ENCODE data around the gene ZNF423. TPM values are rescaled to one million over a fixed set of nuclear protein-coding genes. Genes with fewer than 3 reads are reported as not detected.

Gene ZNF423
- total and polyA plus RNA-seq, 4 donors: 1.1 to 14.8 (median 3.3) TPM

DNA sequence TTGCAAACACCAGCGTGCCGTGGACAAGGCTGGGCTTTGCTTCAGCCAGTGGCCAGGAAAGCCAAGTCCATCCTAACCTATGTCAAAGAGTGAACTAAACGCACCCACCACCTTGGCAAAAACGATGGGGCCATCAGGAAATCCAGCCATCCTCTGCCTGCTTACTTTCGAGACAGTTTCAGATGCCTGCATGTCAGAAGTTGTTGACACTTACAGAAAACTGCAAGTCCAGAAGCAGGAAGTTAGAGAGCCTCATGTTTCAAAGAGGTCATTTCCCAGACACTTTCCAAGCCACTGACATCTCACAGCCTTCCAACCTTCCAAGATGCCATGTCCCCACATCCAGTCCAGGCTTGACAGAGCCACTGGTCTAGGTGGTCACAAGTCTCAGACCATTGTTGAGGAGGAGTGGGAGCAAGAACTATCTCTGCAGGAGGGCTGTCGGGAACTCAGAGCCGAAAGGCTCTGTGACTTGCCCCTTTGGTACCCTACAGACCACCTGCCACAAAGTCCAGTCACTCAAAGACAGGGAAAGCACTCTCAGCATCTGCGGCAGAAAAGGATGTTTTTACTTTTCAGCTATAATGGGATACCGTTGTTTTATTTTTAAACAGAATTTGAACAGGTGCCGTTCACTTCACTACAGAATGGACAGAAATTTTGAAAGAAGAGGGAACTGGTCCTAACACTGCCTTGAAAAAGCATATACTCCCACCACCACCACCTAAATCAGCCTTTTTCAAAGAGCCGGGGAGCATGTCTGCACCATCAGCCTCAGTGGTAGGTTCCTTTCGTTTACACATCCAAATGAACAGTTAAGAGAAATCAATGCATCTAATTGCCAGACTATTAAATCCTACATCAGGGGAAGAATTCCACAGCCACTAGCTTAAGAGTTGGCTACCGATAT is 5.1 kb downstream of the ZNF423 start:
- Histone ChIP-seq H3K27ac (ENCODE audit: low read depth in 1 of 2, low read length in 1 of 2) (peak overlapping the region in 1 of 2 donors; percentile 4), H3K9me3 (ENCODE audit: control insufficient read depth in 4 of 4, insufficient read depth in 3 of 4, low read length in 3 of 4) (no peaks in the 10 kb centered on the region), H3K36me3 (ENCODE audit: control insufficient read depth in 4 of 4, insufficient read depth in 4 of 4, low read length in 4 of 4) (peaks cover 0 to 4% (median 0%) of the 10 kb centered on the region in 4 donors), H3K9ac (ENCODE audit: insufficient read depth in 1 of 2, low read length in 2 of 2) (no peak overlapping the region), H3K27me3 (ENCODE audit: control insufficient read depth in 3 of 3, insufficient read depth in 3 of 3, low read length in 2 of 3) (no peaks in the 10 kb centered on the region), H3K4me3 (no peak overlapping the region), H3K4me1 (ENCODE audit: control insufficient read depth in 5 of 5, insufficient read depth in 5 of 5, low read length in 5 of 5) (peaks cover 0 to 63% (median 32%) of the 10 kb centered on the region in 5 donors)
- no peak for ATAC-seq (ENCODE audit: insufficient read depth, low FRiP score)
- TF ChIP-seq, protein P1, sequence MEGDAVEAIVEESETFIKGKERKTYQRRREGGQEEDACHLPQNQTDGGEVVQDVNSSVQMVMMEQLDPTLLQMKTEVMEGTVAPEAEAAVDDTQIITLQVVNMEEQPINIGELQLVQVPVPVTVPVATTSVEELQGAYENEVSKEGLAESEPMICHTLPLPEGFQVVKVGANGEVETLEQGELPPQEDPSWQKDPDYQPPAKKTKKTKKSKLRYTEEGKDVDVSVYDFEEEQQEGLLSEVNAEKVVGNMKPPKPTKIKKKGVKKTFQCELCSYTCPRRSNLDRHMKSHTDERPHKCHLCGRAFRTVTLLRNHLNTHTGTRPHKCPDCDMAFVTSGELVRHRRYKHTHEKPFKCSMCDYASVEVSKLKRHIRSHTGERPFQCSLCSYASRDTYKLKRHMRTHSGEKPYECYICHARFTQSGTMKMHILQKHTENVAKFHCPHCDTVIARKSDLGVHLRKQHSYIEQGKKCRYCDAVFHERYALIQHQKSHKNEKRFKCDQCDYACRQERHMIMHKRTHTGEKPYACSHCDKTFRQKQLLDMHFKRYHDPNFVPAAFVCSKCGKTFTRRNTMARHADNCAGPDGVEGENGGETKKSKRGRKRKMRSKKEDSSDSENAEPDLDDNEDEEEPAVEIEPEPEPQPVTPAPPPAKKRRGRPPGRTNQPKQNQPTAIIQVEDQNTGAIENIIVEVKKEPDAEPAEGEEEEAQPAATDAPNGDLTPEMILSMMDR (IDR thresholded peaks at IDR 0.05; ENCODE audit: control extremely low read depth, extremely low read depth): no peak
- peak in 2 of 3 donors; percentile 13 to 14 for DNase-seq
- WGBS, 2 donors: 59 to 67% methylated on average over 13 of the region's 13 CpGs

DNA sequence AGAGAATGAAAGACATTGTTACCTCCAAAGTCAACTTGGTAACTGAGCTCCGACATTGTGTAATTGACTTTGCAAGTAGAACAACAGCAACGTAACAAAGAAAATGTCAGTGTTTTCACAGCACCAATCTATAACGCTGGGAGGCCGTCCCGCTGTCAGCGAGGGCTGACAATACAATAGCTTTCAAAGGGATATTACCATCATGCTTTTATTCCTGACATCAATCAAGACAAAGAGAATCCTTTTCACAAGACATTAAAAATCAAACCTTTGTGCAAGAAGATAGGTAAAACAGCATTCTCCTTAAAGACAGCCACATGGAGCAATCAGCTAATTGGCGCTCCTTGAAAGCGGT is 6.2 kb downstream of the ZNF423 start:
- Histone ChIP-seq H3K27ac (ENCODE audit: low read depth in 1 of 2, low read length in 1 of 2) (no peak overlapping the region), H3K9ac (ENCODE audit: insufficient read depth in 1 of 2, low read length in 2 of 2) (no peak overlapping the region), H3K9me3 (ENCODE audit: control insufficient read depth in 4 of 4, insufficient read depth in 3 of 4, low read length in 3 of 4) (no peaks in the 10 kb centered on the region), H3K27me3 (ENCODE audit: control insufficient read depth in 3 of 3, insufficient read depth in 3 of 3, low read length in 2 of 3) (no peaks in the 10 kb centered on the region), H3K4me3 (no peak overlapping the region), H3K4me1 (ENCODE audit: control insufficient read depth in 5 of 5, insufficient read depth in 5 of 5, low read length in 5 of 5) (peaks cover 0 to 63% (median 32%) of the 10 kb centered on the region in 5 donors), H3K36me3 (ENCODE audit: control insufficient read depth in 4 of 4, insufficient read depth in 4 of 4, low read length in 4 of 4) (peaks cover 0 to 4% (median 0%) of the 10 kb centered on the region in 4 donors)
- TF ChIP-seq, protein P1 (IDR thresholded peaks at IDR 0.05; ENCODE audit: control extremely low read depth, extremely low read depth): no peak
- 69 to 87% methylated on average over 8 of the region's 8 CpGs for WGBS, 2 donors
- ATAC-seq (ENCODE audit: insufficient read depth, low FRiP score) (no peak), DNase-seq (no peak)

DNA sequence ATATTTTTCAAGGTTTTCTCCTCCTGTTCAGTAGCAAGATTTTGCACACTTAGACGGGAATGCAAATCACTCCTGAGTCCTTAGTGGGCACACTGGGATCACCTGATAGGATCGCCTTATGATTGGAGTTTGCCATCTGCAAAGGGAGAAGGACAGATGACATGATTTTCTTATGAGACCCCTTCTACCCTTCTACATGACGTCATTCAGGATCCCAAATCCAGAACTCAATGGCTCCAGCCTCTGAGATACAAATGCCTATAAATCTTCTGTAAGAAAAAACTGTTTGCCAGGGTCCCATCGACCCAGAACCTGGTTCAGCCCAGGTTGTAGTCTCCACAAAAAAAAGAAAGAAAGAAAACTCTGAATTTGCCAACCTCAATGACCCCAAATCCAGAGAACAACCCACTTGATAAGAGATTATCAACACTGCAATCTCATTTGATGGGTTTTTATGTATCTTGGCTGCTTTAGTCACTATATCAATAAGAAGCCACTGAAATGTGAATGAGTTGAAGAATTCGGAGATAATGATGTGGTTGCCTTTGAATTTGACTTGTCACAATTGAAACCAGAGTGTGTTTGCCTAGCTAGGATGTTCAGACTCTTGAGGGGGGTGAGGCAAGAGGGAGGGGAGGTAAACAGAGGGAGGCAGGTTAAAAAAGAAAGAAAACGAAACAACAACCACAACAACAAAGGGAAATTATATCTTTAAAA is 6.7 kb downstream of the ZNF423 start:
- Histone ChIP-seq H3K27ac (ENCODE audit: low read depth in 1 of 2, low read length in 1 of 2) (no peak overlapping the region), H3K4me3 (no peak overlapping the region), H3K36me3 (ENCODE audit: control insufficient read depth in 4 of 4, insufficient read depth in 4 of 4, low read length in 4 of 4) (peaks cover 0 to 4% (median 0%) of the 10 kb centered on the region in 4 donors), H3K4me1 (ENCODE audit: control insufficient read depth in 5 of 5, insufficient read depth in 5 of 5, low read length in 5 of 5) (peaks cover 0 to 62% (median 36%) of the 10 kb centered on the region in 5 donors), H3K27me3 (ENCODE audit: control insufficient read depth in 3 of 3, insufficient read depth in 3 of 3, low read length in 2 of 3) (no peaks in the 10 kb centered on the region), H3K9me3 (ENCODE audit: control insufficient read depth in 4 of 4, insufficient read depth in 3 of 4, low read length in 3 of 4) (no peaks in the 10 kb centered on the region), H3K9ac (ENCODE audit: insufficient read depth in 1 of 2, low read length in 2 of 2) (no peak overlapping the region)
- WGBS, 2 donors: 73 to 89% methylated on average over 6 of the region's 6 CpGs
- DNase-seq: no peak
- ATAC-seq (ENCODE audit: insufficient read depth, low FRiP score): no peak
- TF ChIP-seq, protein P1 (IDR thresholded peaks at IDR 0.05; ENCODE audit: control extremely low read depth, extremely low read depth): no peak

Data from lung (tissue), 12 donors.